ENCODE measurements around the gene TMEM131. TPM values are rescaled to one million over a fixed set of nuclear protein-coding genes. Genes with fewer than 3 reads are reported as not detected.

TMEM131 gene
- polyA plus RNA-seq, 3 donors, result 7.0 to 23.6 (median 8.2) TPM

- intact Hi-C loops (cut with micrococcal nuclease), result no loop called here
- DNase-seq, result no peak
- Mint-ChIP-seq H3K9me3 (peaks cover 0 to 2% (median 0%) of the 10 kb centered on the region in 7 donors), H3K4me3 (no peak overlapping the region), H3K4me1 (peaks cover 54% of the 10 kb centered on the region), H3K27ac (peak overlapping the region in 1 of 7 donors; percentile 31), H3K27me3 (ENCODE audit: low read depth in 3 of 3) (peaks cover 0 to 1% (median 0%) of the 10 kb centered on the region in 3 donors), H3K36me3 (peaks cover 0 to 3% of the 10 kb centered on the region in 2 donors)
- no CpG with 5 or more reads among the region's 12 CpGs for WGBS (ENCODE audit: insufficient coverage)
- Histone ChIP-seq H3K4me2 (replicated peaks; ENCODE audit: extremely low read depth, low read length, poor library complexity, severe bottlenecking) (no peak overlapping the region), H3K27ac (ENCODE audit: low read depth in 1 of 2, low read length in 2 of 2) (no peak overlapping the region), H3K4me3 (replicated peaks in 1 of 3; ENCODE audit: low read depth in 2 of 3, low read length in 3 of 3) (no peak overlapping the region), H3K27me3 (ENCODE audit: control insufficient read depth in 2 of 2, insufficient read depth in 2 of 2, low read length in 2 of 2) (no peaks in the 10 kb centered on the region), H3K9ac (ENCODE audit: insufficient read depth, low read length, poor library complexity, severe bottlenecking) (no peak overlapping the region), H4K20me1 (ENCODE audit: insufficient read depth, low read length) (peaks cover 100% of the 10 kb centered on the region), H3K4me1 (ENCODE audit: control insufficient read depth in 1 of 2, insufficient read depth in 2 of 2, low read length in 2 of 2) (peaks cover 5 to 15% of the 10 kb centered on the region in 2 donors), H3K9me3 (replicated peaks in 1 of 2; ENCODE audit: control insufficient read depth in 1 of 2, insufficient read depth in 1 of 2, low read length in 2 of 2) (no peaks in the 10 kb centered on the region), H2AFZ (ENCODE audit: insufficient read depth, low read depth, low read length, poor library complexity, severe bottlenecking) (no peak overlapping the region), H3K36me3 (replicated peaks in 1 of 2; ENCODE audit: control insufficient read depth in 1 of 2, insufficient read depth in 2 of 2, low read length in 2 of 2) (no peaks in the 10 kb centered on the region), H3K79me2 (ENCODE audit: insufficient read depth, low read length) (peaks cover 100% of the 10 kb centered on the region)
- no peak for TF ChIP-seq CTCF (IDR thresholded peaks at IDR 0.05)
Observed at GRCh38 chr2:97965116-97965515, 30.6 kb downstream of the TMEM131 start.

- DNase-seq, result no peak
- TF ChIP-seq CTCF (IDR thresholded peaks at IDR 0.05), result no peak
- Histone ChIP-seq H3K4me1 (ENCODE audit: control insufficient read depth in 1 of 2, insufficient read depth in 2 of 2, low read length in 2 of 2) (peaks cover 0 to 7% of the 10 kb centered on the region in 2 donors), H3K4me2 (replicated peaks; ENCODE audit: extremely low read depth, low read length, poor library complexity, severe bottlenecking) (no peak overlapping the region), H3K27me3 (ENCODE audit: control insufficient read depth in 2 of 2, insufficient read depth in 2 of 2, low read length in 2 of 2) (no peaks in the 10 kb centered on the region), H3K79me2 (ENCODE audit: insufficient read depth, low read length) (peaks cover 100% of the 10 kb centered on the region), H3K36me3 (replicated peaks in 1 of 2; ENCODE audit: control insufficient read depth in 1 of 2, insufficient read depth in 2 of 2, low read length in 2 of 2) (no peaks in the 10 kb centered on the region), H3K9me3 (replicated peaks in 1 of 2; ENCODE audit: control insufficient read depth in 1 of 2, insufficient read depth in 1 of 2, low read length in 2 of 2) (no peaks in the 10 kb centered on the region), H3K4me3 (replicated peaks in 1 of 3; ENCODE audit: low read depth in 2 of 3, low read length in 3 of 3) (no peak overlapping the region), H2AFZ (ENCODE audit: insufficient read depth, low read depth, low read length, poor library complexity, severe bottlenecking) (no peak overlapping the region), H4K20me1 (ENCODE audit: insufficient read depth, low read length) (peaks cover 100% of the 10 kb centered on the region), H3K9ac (ENCODE audit: insufficient read depth, low read length, poor library complexity, severe bottlenecking) (no peak overlapping the region), H3K27ac (ENCODE audit: low read depth in 1 of 2, low read length in 2 of 2) (no peak overlapping the region)
- Mint-ChIP-seq H3K9me3 (peaks cover 0 to 2% (median 0%) of the 10 kb centered on the region in 7 donors), H3K27ac (no peak overlapping the region), H3K4me1 (peaks cover 48% of the 10 kb centered on the region), H3K36me3 (peaks cover 0 to 3% of the 10 kb centered on the region in 2 donors), H3K4me3 (no peak overlapping the region), H3K27me3 (ENCODE audit: low read depth in 3 of 3) (peaks cover 0 to 1% (median 0%) of the 10 kb centered on the region in 3 donors)
- intact Hi-C loops (cut with micrococcal nuclease), result no loop called here
- no CpG with 5 or more reads among the region's 1 CpG for WGBS (ENCODE audit: insufficient coverage)
Observed at GRCh38 chr2:97963880-97964279, 31.9 kb downstream of the TMEM131 start.
